ENCODE measurements around the gene OTOF.

The OTOF gene

GRCh38 chr2:26444236-26444635, 33.7 kb downstream of the OTOF start:
- DNase-seq: no peak

DNA sequence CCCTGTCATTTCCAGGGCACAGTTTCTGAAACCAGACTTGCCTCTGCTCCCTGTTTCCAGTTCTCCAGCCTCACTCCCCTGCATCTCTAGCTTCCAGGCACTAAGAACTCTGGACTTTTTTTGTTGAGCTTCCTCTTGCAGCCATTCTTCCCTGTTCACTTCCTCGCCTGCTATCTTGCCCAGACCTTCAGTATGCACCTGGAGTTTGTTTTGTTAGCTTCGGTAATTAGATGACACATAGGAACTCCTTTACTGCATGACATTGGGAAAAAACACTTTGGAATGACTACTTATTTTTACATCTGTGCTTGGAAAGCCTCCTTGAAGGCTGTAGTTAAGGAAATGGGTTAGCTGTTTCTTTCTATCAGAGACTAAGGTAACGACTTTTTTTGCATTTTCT, 35.2 kb downstream of the OTOF start:
- DNase-seq: no peak

- no peak for DNase-seq
Measured at GRCh38 chr2:26442301-26442700, 35.6 kb downstream of the OTOF start.

DNA sequence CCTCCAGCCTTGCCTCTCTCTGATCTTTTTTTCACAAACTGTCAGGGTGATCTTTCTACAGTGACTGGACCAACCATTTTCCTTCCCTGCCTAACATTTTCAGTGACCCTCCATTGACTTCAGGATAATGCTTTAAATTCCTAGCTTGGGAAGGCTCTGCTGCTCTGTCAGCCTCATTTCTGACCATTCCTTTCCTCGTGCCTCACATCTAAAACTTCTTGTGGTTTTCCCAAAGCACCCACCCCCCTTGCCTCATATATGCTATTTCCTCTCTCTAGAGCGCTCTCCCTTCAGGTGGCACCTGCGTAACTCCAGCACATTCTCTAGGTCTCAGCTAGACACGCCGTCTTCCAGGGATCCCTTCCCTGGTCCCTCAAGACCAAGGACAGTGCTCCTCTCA, 39.0 kb downstream of the OTOF start:
- DNase-seq: peak; percentile 25

- DNase-seq: peak; percentile 81
Measured at GRCh38 chr2:26438526-26438925, 39.4 kb downstream of the OTOF start.

- DNase-seq: no peak
Measured at GRCh38 chr2:26435106-26435505, 42.8 kb downstream of the OTOF start.

DNA sequence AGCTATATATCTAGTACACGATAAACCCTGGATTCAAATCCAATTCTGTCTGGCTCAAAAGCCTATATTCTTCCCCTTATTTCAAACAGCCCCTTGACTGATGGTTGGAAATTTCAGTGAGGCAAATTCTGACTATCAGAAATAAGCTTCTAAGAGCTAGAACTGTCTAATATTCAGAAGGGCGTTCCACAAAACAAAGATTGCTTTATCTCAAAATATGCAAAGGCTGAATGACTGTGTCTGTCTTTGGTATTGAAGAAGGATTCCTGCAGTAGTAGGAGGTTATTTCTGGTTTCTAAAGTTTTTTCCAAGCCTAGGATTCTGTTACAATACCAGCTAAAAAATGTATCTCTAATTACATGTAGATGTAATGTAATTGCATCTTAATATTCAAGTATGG, 45.1 kb downstream of the OTOF start:
- no peak for DNase-seq

DNA sequence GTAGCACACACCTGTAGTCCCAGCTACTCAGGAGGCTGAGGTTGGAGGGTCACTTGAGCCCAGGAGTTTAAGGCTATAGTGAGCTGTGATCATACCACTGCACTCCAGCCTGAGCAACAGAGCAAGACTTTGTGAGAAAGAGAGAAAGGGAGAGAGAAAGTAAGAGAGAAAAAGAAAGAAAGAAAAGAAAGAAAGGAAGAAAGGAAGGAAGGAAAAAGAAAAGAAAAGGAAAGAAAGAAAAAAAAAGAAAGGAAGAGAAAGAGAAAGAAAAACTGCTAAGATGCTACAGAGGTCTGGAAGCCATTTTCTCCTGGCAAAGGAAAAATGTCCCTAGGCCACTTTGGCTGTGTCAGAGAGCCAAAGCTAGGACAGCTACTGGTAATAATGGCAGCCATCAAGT, 45.6 kb downstream of the OTOF start:
- no peak for DNase-seq

DNA sequence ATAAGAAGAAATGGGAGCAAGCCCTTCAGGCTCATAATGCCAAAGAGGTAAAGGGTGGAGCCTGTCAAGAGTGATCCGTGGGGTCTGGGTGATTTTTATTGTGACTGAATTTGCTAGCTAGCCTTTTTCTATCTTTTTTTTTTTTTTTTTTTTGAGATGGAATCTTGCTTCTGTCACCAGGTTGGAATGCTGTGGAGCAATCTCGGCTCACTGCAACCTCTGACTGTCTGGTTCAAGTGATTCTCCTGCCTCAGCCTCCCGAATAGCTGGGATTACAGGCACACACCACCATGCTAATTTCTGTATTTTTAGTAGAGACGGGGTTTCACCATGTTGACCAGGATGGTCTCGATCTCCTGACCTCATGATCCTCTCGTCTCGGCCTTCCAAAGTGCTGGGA, 47.1 kb downstream of the OTOF start:
- peak; percentile 49 for DNase-seq

GRCh38 chr2:26429779-26430578, 47.9 kb downstream of the OTOF start:
- DNase-seq: no peak

DNA sequence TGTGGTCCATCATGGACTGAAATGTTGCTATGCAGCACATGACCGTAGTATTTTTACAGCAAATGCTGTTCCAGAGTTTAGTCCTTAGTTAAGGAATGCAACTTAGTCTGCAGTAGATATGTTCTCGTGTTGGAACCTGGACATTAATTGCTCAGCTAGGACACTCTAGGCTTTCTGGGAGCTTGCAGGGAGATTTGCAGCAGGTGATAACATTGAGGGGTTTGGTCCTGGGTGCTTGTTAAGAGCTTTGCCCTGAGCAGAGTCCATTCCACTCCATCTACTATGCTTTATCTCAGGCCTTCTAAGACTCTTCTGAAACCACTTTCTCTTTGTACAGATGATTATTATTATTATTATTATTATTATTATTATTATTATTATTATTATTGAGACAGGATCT, 49.1 kb downstream of the OTOF start:
- DNase-seq: no peak

GRCh38 chr2:26424221-26424620, 53.7 kb downstream of the OTOF start:
- DNase-seq: no peak

DNA sequence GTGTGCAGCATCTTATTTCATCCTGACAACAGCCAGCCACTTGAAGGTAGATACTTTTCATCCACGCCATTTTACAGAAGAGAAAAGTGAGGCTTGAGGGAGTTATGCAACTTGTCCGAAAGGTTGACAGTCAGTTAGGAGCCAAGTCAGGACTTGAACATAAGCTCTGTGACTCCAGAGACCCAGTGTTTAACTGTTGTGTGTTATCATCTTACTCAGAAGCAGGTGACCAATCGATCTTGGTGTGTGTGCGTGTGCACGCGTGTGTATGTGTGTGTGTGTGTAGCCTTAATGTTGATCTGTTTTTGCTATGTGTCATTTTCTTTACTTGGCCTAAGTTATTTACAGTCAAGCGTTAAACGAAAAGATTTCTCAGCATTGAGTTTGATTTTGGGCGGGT, 54.2 kb downstream of the OTOF start:
- DNase-seq: no peak

DNA sequence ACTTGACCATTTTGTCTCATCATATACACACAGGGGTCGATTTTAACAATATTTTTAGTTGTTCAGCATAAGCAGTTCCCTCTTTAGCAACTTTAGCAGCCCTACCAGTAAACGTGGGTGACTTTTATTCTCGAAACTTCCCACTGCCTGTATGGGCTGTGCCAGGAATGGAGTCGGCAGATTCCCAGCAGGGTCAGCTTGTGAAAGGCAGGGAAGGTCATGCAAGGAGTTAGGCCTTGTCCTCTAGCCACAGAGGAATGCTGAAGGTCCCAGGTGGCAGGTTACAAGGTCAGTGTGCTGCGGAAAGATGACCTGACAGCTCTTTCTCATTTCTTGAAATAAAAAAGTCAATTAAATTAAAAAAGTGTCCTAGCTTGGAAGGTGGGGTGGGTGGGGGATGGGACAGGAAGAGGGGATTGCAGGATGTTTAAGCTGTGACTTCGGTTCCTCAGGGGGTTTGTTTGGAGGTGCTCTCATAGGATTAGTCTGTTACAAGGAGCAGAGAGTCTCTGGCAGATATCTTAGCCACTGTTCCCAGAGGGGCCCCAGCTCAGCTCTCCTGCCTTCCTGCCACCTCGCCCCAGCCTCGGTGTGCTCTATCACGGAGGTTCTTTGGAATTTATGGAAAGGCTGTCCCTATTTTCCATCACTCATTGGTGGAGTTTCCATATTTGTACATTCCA, 54.8 kb downstream of the OTOF start:
- no peak for DNase-seq

DNA sequence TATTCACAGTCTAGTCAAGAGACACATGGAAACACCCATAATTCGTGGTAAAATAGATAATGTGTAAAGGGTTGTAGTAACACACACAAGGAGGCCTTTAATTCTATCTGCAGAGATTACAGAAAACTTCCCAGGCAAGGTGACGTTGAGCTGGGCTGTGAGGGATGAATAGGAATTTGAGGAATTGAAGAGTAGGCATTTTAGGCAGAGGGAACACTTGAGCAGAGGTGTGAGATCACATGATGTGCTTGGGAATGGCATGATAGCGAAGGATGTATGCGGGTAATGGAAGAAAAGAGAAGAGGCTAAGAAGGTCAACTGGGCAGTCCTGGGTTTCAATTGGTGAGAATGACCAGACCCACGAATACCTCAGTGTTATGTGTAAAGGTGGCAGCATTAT, 56.0 kb downstream of the OTOF start:
- DNase-seq: no peak

DNA sequence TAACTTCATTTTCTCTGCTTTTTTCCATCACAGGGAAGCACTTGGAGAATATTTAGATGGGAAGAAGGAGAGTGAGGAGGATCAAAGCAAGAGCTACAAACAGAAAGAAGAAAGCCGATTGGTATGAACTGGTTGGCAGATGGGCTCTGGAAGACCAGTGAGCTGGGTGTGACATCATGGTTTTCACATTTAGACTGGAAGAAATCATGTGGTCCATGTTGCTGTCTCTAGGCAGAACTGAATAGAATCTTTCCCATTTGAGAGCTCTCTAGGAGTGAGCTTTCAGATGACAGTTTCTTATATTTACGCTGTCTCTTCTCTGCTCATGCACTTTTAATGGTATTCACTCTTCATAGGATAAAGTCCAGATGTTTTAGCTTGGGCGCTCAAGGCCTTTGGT, 63.6 kb downstream of the OTOF start:
- DNase-seq: no peak

GRCh38 chr2:26412091-26412673, 65.7 kb downstream of the OTOF start:
- DNase-seq: no peak

GRCh38 chr2:26411419-26411818, 66.5 kb downstream of the OTOF start:
- DNase-seq: no peak

GRCh38 chr2:26410764-26411243, 67.1 kb downstream of the OTOF start:
- DNase-seq: no peak

GRCh38 chr2:26409785-26410184, 68.1 kb downstream of the OTOF start:
- DNase-seq: no peak

DNA sequence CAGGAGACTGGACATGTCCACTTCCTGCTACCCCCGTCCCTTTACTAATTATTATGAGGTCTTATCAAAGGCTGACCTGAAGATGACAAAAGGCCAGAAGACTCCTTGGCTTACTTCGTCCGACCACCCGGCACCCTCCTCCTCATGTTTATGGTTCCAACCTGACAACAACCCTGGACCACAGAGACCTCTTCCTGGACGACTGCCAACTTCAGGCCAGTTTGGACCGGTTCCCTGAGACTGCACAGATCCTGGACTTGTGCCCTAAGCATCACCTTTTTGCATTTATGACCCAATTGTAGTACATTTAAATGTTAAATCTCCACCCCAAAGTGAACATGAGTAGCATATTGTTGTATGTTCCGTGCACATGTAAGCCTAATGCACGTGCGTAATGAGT, 70.4 kb downstream of the OTOF start:
- DNase-seq: no peak
